Measurements from ENCODE around the gene RPS6KA4. TPM values are rescaled to one million over a fixed set of nuclear protein-coding genes. Genes with fewer than 3 reads are reported as not detected.
A peak's percentile ranks its signal among the peaks of the same experiment; 100 is the strongest.

The RPS6KA4 gene
- total RNA-seq, 1 donor from 2014 or later = 36.1 TPM

DNA sequence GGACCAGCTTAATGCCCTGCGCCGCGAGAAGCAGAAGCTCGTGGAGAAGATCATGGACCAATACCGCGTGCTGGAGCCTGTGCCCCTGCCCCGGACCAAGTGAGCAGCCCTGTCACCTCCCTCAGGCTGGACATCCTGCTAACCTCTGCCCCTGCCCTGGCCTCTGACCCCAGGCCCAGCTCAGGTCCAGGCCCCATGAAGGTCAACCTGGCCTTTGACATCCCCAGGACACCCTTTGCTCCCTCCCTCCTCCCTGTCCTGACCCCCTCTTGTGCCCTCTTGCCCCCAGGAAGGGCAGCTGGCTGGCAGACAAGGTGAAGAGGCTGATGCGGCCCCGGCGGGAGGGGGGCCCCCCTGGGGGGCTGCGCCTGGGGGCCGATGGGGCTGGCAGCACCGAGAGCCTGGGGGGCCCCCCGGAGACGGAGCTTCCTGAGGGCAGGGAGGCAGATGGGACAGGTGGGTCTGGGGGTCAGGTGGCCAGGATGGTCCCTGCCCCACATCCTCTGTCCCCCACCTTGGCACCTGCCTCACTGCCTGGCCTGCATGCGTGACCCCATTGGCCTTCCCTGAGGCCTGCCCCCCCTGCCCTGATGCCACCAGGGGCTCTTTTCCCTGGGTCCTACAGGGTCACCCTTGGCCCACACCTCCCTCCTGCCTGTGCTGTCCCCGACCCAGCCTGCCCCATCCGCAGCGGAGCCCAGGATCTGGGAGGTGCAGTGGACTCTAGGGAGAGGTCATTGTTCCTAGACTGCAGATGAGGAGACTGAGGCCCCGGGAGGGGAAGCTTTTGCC is 5.1 kb upstream of the RPS6KA4 start:
- Histone ChIP-seq H3K9me3 (no peaks in the 10 kb centered on the region), H3K27ac (no peak overlapping the region), H3K27me3 (ENCODE audit: low read depth) (no peaks in the 10 kb centered on the region), H3K4me3 (no peak overlapping the region), H3K36me3 (peaks cover 4% of the 10 kb centered on the region), H3K4me1 (peaks cover 25% of the 10 kb centered on the region)
- TF ChIP-seq, protein P1, sequence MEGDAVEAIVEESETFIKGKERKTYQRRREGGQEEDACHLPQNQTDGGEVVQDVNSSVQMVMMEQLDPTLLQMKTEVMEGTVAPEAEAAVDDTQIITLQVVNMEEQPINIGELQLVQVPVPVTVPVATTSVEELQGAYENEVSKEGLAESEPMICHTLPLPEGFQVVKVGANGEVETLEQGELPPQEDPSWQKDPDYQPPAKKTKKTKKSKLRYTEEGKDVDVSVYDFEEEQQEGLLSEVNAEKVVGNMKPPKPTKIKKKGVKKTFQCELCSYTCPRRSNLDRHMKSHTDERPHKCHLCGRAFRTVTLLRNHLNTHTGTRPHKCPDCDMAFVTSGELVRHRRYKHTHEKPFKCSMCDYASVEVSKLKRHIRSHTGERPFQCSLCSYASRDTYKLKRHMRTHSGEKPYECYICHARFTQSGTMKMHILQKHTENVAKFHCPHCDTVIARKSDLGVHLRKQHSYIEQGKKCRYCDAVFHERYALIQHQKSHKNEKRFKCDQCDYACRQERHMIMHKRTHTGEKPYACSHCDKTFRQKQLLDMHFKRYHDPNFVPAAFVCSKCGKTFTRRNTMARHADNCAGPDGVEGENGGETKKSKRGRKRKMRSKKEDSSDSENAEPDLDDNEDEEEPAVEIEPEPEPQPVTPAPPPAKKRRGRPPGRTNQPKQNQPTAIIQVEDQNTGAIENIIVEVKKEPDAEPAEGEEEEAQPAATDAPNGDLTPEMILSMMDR (IDR thresholded peaks at IDR 0.05) = no peak
- intact Hi-C loops (cut with DNase I) = no loop called here
- DNase-seq = no peak
- no peak for ATAC-seq

DNA sequence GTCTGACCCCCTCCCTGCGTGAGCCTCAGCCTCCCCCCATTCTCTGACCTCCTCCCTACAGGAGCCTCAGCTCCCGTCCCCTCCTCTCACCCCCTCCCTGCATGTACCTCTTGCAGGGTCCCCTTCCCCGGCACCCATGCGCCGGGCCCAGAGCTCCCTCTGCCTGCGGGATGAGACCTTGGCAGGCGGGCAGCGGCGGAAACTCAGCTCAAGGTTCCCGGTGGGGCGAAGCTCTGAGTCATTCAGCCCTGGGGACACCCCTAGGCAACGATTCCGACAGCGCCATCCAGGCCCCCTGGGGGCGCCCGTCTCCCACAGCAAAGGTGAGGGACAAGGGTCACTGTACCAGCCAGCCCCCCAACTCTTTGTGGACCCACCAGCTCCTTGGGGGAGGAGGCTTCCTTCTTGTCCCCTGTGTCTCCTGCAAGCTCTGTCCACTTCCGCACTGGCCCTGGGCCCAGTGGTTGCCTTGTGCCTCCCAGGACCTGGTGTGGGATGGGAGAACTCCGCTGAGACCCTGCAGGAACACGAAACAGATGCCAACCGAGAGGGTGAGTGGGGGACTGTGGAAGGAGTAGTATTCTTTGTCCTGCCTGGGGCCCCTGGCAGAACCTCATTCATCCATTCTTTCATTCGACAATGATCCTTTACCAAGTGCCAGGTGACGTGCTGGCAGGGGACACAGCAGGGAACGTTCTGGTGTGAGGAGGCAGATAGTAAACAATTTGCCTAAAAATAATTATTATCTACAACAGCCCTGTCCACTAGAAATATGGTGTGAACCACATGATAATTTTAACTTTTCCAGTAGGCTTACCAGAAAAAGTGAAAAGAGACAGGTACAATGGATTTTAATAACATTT is 3.7 kb upstream of the RPS6KA4 start:
- intact Hi-C loops (cut with DNase I) = no loop called here
- H3K36me3 ChIP-seq = peaks cover 6% of the 10 kb centered on the region
- no peaks in the 10 kb centered on the region for H3K27me3 ChIP-seq (ENCODE audit: low read depth)
- peak overlapping the region; percentile 58 for H3K27ac ChIP-seq
- ATAC-seq (peak; percentile 65 to 71), DNase-seq (peak; percentile 83)
- TF ChIP-seq, protein P1 (IDR thresholded peaks at IDR 0.05) = peak; percentile 65
- H3K4me1 ChIP-seq = peaks cover 36% of the 10 kb centered on the region
- no peaks in the 10 kb centered on the region for H3K9me3 ChIP-seq
- peak overlapping the region; percentile 43 for H3K4me3 ChIP-seq

DNA sequence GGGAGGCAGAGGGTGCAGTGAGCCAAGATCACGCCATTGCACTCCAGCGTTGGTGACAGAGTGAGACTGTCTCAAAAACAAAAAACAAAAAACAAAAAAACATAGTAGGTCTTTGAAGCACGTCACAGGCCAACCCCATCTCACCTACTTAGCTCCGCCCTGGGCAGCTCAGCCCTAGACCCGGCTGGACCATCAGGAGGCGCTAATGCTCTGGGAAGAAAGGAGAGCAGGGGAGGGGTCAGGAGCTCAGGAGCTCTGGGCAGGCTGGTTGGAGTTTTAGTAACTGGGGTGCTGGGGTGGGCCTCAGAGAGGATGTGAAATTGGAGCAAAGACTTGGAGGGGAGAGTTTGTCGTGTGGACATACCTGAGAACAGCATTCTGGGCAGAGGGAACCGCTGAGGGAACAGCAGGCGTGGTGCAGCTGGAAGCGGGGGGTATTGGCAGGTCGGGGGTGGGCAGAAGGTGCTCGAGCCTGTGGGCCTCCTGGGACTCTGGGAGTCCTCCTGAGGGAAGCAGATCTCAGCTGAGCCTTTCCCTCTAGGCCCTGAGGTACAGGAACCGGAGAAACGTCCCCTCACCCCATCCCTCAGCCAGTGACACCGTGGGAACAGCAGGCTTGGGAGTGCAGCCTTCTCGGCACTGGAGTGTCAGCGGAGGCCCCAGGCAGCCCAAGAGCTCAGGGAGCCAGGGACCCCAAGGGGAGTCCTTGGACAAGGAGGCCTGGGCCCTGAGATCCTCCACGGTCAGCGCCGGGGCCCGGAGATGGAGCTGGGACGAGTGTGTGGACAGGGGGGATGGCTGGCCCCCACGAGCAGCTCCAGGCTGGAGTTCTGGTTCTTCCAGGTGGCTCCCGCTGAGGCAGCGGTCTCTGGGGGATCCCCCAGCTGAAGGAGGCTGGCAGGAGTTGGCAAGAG is 2.2 kb upstream of the RPS6KA4 start:
- H3K9me3 ChIP-seq = no peaks in the 10 kb centered on the region
- TF ChIP-seq, protein P1 (IDR thresholded peaks at IDR 0.05) = peak; percentile 15
- DNase-seq (no peak), ATAC-seq (no peak)
- peaks cover 20% of the 10 kb centered on the region for H3K36me3 ChIP-seq
- peaks cover 43% of the 10 kb centered on the region for H3K4me1 ChIP-seq
- H3K4me3 ChIP-seq = no peak overlapping the region
- H3K27me3 ChIP-seq (ENCODE audit: low read depth) = no peaks in the 10 kb centered on the region
- H3K27ac ChIP-seq = peak overlapping the region; percentile 90
- intact Hi-C loops (cut with DNase I) = no loop called here

DNA sequence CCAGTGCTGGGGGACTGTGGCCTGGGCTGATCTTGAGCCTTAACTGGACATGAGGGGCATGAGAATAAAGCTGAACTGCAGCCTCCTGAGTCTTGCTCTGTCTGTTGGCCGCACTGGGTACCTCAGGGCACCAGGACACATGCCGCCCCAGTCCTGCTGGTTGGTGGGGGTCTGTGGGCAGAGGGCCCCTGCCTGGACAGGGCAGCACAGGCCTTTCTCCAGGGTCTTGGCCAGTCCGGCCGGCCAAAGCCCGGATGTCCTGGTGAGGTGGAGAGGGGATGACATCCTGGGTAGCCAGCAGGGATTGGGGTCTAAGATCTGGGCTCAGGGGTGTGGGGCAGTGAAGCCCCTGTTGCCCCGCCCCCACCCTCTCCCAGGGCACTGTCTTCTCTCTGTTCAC is 1.5 kb upstream of the RPS6KA4 start:
- DNase-seq (no peak), ATAC-seq (no peak)
- Histone ChIP-seq H3K4me3 (no peak overlapping the region), H3K27me3 (ENCODE audit: low read depth) (no peaks in the 10 kb centered on the region), H3K27ac (peak overlapping the region; percentile 90), H3K9me3 (no peaks in the 10 kb centered on the region), H3K36me3 (peaks cover 27% of the 10 kb centered on the region), H3K4me1 (peaks cover 43% of the 10 kb centered on the region)
- intact Hi-C loops (cut with DNase I) = no loop called here
- TF ChIP-seq, protein P1 (IDR thresholded peaks at IDR 0.05) = no peak
